Right forelimb (tissue), 1 donor: ENCODE results near the gene LACTB.
"Not testable (repeated sequence)": the region's sequence is repeated elsewhere in the genome, so short reads cannot be mapped to it uniquely, and the experiment has no call there.

Experiments
- DNase-seq: peaks from one replicate; pipeline ENCODE4 v3.0.0-alpha.2; 2018

The LACTB gene

DNA sequence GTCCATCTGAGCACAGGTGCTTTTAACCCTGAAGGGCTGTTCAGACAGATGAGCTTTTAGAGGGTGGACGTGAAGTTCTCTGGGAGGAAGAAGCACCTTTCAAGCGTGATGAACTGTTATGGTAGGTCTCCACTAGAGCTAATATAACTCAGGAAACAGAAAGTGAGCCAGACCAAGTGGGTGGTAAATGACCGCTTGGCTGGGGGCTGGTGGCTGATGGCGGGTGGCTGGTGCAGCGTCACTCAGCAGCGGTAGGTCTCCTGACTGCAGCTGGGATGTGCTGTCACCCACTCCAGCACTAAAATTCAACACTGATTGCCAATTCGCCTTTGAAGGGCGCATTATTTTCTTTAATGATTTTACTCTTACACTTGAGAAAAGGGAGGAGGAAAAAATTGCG lies 31.2 kb upstream of the LACTB start:
- DNase-seq, result no peak

GRCh38 chr15:63090887-63091286 lies 30.8 kb upstream of the LACTB start:
- no peak for DNase-seq

DNA sequence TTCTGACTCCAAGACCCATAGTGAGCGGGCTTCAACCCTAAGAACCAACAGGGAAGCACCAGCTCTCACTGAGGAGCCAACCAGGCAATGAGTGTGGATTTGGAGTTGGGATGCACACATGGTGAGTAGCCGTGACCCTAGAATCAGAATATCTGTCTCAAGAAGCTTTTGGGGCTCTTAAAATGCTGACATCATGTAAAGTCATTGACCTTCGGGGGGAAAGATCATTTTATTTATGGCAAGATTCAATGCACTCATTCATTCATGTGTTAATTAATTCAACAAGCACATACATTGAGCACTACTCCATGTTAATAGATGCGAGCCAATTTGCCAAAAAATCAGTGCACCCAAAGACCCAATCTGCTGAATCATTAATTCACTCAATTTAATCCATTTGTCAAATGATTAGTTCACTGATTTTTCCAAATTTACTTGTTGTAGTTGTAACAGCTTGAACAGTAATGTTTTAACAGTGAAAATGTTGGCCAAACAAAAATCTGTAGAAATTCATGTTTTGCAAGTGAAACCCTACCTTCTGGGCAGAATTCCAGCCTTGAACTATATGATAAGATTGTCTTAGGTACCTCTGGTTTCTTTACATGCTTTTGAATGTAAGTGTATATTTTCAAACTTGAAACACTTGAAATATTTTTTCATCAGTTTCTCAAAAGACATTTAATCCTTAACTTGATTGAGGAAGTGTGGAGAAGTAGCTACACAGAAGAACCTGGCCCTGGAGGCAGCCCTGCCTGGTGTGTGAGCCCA lies 29.8 kb upstream of the LACTB start:
- DNase-seq, result no peak

GRCh38 chr15:63093486-63094205 lies 28.0 kb upstream of the LACTB start:
- peak; percentile 87 for DNase-seq

DNA sequence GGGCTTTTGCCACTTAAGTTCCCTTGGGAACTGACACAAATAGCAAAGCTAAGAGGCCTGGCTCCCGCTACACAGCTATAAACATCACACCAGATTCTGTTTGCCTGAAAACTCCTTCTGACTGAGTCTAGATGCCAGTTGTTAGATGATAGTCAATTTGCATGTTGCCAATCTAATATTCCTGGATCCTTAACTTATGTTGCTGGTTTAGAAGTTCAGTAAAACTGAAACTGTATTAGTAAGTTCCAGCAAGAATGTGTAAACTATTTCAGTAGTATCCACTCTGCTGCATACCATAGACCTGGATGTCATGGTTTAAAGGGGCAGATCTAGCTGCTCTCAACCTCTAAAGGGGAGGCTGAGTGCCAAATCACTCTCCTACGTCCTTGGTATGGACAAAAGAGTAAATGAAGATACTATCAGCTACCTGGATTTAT lies 27.1 kb upstream of the LACTB start:
- DNase-seq, result no peak

DNA sequence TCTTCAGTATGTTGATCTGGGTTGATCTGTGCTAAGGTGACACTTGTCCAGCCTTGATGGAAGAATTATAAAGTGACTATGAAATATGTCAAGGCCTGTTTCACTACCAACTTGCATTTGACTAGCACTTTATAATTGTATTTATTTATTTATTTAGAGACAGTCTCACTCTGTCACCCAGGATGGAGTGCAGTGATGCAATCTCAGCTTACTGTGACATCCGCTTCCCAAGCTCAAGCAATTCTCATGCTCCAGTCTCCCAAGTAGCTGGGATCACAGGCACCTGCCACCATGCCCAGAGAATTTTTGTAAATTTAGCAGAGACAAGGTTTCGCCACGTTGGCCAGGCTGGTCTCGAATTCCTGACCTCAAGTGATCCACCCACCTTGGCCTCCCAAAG lies 25.5 kb upstream of the LACTB start:
- DNase-seq, result no peak

DNA sequence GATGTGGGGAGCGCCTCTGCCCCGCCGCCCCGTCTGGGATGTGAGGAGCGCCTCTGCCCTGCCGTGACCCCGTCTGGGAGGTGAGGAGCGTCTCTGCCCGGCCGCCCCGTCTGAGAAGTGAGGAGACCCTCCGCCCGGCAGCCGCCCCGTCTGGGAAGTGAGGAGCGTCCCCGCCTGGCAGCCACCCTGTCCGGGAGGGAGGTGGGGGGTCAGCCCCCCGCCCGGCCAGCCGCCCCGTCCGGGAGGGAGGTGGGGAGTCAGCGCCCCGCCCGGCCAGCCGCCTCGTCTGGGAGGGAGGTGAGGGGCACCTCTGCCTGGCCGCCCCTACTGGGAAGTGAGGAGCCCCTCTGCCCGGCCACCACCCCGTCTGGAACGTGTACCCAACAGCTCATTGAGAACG lies 22.8 kb upstream of the LACTB start:
- not testable (repeated sequence) for DNase-seq

- not testable (repeated sequence) for DNase-seq
These were observed 22.1 kb upstream of the LACTB start for GRCh38 chr15:63099581-63099980.

- DNase-seq, result no peak
These were observed 18.2 kb upstream of the LACTB start for GRCh38 chr15:63103416-63103815.

GRCh38 chr15:63104727-63105126 lies 16.9 kb upstream of the LACTB start:
- DNase-seq, result no peak

DNA sequence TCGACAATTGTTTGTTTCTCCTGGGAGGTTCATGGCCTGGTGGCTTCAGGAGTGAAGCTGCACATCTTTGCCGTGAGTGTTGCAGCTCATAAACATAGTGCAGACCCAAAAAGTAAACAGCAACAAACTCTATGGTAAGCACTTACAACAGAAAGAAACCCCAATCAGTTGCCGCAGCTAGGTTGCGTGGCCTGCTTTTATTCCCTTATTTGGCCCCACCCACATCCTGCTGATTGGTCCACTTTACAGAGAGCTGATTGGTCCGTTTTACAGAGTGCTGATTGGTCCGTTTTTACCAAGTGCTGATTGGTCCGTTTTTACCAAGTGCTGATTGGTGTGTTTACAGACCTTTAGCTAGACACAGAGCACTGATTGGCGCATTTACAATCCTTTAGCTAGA lies 16.3 kb upstream of the LACTB start:
- DNase-seq, result not testable (repeated sequence)

DNA sequence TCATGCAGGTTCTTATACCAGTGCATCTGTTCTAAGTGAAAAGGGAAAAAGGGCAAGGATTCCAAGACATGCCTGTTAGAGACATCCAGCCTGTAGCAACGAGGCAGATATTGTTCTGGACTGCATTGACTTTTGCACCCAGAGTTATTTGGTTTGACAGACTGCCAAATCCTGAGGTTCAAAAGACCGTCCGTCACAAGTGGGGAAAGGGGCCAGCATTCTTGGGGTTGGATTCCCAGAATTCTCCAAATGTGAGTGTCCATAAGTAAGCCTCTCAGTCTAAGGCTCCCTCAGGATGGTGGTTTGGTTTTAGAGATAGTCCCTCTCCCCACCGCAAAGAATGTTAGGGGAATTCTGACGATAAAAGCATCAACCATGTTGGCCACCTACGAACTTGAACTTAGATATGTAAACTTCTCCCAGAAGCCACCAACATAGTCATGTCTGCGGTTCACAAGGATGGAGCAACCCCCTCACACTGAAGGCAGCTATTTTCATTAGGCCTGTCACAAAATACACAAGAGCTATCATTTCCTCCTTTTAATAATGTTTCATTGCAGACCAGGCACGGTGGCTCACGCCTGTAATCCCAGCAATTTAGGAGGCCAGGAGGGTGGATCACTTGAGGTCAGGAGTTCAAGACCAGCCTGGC lies 13.6 kb upstream of the LACTB start:
- DNase-seq, result peak; percentile 63

DNA sequence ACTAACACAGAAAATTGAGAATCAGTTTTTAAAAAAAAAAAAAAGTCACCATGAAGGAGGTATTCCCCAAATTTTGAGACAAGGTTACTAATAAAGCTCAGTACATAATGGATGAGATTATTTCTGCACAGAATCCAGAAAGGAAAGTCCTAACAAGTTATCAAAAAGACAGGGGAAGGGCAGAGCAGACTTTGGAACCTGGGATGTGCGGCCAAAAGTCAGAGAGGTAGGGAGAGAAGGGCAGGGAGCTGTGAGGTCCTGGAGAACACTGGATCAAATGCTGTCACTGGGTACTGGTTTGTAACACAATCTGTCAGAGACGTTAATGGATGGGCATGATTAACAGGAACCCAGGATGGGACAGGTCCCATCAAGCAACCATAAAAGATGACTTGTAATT lies 12.2 kb upstream of the LACTB start:
- DNase-seq, result no peak

DNA sequence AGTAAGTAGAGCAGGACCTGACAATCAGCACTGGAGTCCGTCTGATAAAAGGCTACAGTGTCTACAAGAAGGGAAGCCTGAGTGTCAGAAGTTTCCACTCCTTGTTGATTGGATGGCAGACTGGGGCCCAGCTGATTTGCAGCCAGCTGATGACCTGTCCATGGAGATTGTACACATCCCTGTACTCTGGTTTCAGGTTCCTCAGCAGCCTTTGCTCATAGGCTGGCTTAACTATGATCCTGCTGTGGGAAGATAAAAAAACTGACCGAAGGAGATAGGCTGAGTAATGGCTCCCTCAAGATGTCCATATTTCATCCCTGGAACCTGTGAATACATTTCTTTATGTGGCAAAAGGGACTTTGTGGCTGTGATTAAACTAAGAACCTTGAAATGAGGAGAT lies 11.7 kb upstream of the LACTB start:
- no peak for DNase-seq

- DNase-seq, result no peak
These were observed 11.1 kb upstream of the LACTB start for GRCh38 chr15:63110428-63111026.

GRCh38 chr15:63111481-63111880 lies 10.2 kb upstream of the LACTB start:
- DNase-seq, result no peak

DNA sequence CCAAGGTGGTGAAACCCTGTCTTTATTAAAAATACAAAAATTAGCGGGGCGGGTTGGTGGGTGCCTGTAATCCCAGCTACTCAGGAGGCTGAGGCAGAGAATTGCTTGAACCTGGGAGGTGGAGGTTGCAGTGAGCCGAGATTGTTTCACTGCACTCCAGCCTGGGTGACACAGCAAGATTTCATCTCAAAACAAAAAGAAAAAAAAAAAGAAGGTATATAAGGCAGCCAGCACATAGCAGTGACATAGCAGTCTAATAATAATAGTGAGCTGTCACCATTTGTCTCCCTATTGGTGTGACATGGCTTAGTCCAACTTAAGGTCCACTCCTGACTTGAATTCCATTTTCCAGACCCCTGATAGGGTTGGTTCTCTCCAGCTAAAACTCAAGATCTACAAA lies 8.8 kb upstream of the LACTB start:
- no peak for DNase-seq

DNA sequence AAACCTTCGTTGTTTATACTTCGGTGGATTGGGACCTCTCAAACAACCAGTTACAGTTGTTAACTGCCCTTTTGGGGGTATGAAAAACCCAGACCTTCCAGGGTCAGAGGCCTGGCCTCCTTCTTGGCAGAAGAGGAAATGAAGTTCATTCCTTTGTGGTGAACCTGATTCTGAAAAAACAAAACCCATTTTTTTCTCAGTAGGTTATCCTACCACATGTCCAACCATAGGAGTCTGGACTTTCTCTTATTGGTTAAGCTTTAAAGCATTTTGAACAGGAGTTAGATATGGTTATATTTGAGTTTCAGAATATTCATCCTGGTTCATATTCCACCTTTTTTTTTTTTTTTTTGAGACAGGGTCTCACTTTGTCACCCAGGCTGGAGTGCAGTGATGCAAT lies 7.2 kb upstream of the LACTB start:
- DNase-seq, result no peak

GRCh38 chr15:63118854-63119253 lies 2.8 kb upstream of the LACTB start:
- no peak for DNase-seq

GRCh38 chr15:63122002-63122875 lies 578 bp downstream of the LACTB start:
- DNase-seq, result peak; percentile 85

DNA sequence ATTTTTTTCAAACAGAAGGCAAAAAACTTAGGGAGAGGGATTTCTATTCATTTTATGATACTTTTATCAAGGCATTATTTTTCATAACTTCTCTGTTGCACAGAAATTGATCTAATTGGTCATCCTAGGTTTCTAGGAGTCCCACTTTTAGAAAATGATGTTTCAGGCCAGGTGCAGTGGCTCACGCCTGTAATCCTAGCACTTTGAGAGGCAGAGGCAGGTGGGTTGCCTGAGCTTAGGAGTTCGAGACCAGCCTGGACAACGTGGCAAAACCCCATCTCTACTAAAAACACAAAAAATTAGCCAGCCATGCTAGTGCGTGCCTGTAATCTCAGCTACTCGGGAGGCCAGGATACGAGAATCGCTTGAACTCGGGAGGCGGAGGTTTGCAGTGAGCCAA lies 2.8 kb downstream of the LACTB start:
- DNase-seq, result no peak

DNA sequence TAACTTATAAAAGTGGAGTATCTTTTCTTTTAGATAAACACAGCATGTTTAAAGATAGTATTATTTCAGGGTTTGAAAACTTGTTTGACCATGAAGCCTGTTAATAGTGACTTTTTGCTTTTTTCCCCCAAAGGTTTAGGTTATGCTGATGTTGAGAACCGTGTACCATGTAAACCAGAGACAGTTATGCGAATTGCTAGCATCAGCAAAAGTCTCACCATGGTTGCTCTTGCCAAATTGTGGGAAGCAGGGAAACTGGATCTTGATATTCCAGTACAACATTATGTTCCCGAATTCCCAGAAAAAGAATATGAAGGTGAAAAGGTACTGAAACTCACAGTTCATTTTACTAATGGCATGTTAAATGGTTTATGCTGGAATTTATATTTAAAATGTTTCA lies 5.1 kb downstream of the LACTB start:
- DNase-seq, result no peak

DNA sequence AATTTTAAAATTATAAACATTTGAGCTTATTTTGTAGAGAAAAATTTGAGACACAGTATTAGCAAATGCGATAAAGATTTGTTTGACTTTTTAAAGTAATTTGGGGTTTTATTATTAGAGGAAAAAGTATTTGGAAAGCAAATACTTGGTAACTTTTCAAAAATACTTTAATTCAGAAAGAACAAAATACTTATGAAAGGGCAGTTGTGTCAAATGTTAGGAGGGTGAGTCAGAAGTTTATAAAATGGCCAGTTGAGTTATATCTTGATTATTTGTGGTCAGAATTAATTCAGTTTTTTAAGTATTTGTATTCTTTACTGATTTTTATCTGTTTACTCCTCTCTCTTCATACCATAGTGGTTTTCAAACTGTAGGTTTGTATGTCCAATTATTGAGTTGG lies 12.1 kb downstream of the LACTB start:
- no peak for DNase-seq
